Activated CD4-positive, alpha-beta T cell treated with anti-CD3 and anti-CD28 coated beads, Interleukin-2, Interleukin-6, amounts not matched to agents 100 ng/mL and 50 ng/mL, durations not matched to agents 16 hours and 8 hours (primary cell): ENCODE results near the gene TLL2.

ENCODE experiments used
- DNase-seq: peaks from one replicate; pipeline ENCODE4 v3.0.0-alpha.2; 2020

The TLL2 gene

GRCh38 chr10:96380821-96381220 lies 132.9 kb downstream of the TLL2 start:
- no peak for DNase-seq

- no peak for DNase-seq
These were observed 134.0 kb downstream of the TLL2 start for GRCh38 chr10:96379758-96380157.

- DNase-seq: no peak
These were observed 135.0 kb downstream of the TLL2 start for GRCh38 chr10:96378741-96379140.

GRCh38 chr10:96377816-96378294 lies 135.9 kb downstream of the TLL2 start:
- DNase-seq: no peak

GRCh38 chr10:96376483-96376882 lies 137.2 kb downstream of the TLL2 start:
- DNase-seq: peak; percentile 11

- DNase-seq: peak; percentile 88
These were observed 138.5 kb downstream of the TLL2 start for GRCh38 chr10:96374985-96375830.

- DNase-seq: no peak
These were observed 139.1 kb downstream of the TLL2 start for GRCh38 chr10:96374639-96374984.

- DNase-seq: no peak
These were observed 139.7 kb downstream of the TLL2 start for GRCh38 chr10:96374004-96374403.

GRCh38 chr10:96371356-96371755 lies 142.4 kb downstream of the TLL2 start:
- DNase-seq: no peak

GRCh38 chr10:96370584-96371157 lies 143.1 kb downstream of the TLL2 start:
- DNase-seq: peak; percentile 68

- DNase-seq: no peak
These were observed 143.7 kb downstream of the TLL2 start for GRCh38 chr10:96369890-96370583.

GRCh38 chr10:96368971-96369370 lies 144.8 kb downstream of the TLL2 start:
- DNase-seq: no peak

GRCh38 chr10:96367470-96367869 lies 146.3 kb downstream of the TLL2 start:
- no peak for DNase-seq

- no peak for DNase-seq
These were observed 147.2 kb downstream of the TLL2 start for GRCh38 chr10:96366508-96366907.

- no peak for DNase-seq
These were observed 148.2 kb downstream of the TLL2 start for GRCh38 chr10:96365571-96365970.

GRCh38 chr10:96360766-96361165 lies 153.0 kb downstream of the TLL2 start:
- DNase-seq: no peak

GRCh38 chr10:96360331-96360730 lies 153.4 kb downstream of the TLL2 start:
- DNase-seq: no peak

- no peak for DNase-seq
These were observed 154.1 kb downstream of the TLL2 start for GRCh38 chr10:96359616-96360015.

- DNase-seq: no peak
These were observed 154.7 kb downstream of the TLL2 start, which contains the start of gene OPALIN for GRCh38 chr10:96358851-96359540. TSS of gene OPALIN (minus strand) at chr10:96359002. CDS start at chr10:96358896, 106 bp downstream.

- DNase-seq: no peak
These were observed 156.6 kb downstream of the TLL2 start for GRCh38 chr10:96357038-96357620.

- no peak for DNase-seq
These were observed 161.1 kb downstream of the TLL2 start for GRCh38 chr10:96352582-96352981.

- no peak for DNase-seq
These were observed 161.7 kb downstream of the TLL2 start for GRCh38 chr10:96352027-96352426.

- no peak for DNase-seq
These were observed 167.4 kb downstream of the TLL2 start for GRCh38 chr10:96346295-96346694.
